ENCODE data around the gene ZNF516.

ZNF516 gene

DNA sequence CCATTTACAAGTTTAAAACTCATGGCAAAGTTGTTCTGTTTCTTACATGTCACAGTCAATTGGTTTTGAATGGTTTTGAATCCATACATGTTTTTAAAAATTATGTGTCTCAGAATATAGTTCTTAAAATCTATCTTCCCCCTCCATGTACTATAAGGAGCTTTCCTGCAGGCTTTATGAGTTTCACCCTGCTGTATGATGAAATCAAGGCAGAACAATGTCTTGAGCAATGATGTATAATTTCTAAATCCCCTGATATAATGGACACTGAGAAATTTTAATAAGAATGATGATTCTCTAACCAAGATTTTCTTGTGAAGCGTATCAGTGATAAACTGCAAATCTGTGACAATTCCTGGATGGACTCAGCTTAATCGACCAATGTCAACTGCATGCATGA is 10.6 kb upstream of the ZNF516 start:
- Histone ChIP-seq H3K36me3 (ENCODE audit: insufficient read depth, low read length) (no peaks in the 10 kb centered on the region), H3K4me3 (ENCODE audit: low read depth, low read length, poor library complexity, severe bottlenecking) (no peak overlapping the region), H3K4me1 (ENCODE audit: insufficient read depth, low read length, severe bottlenecking) (no peaks in the 10 kb centered on the region), H4K20me1 (ENCODE audit: insufficient read depth, low read length) (no peaks in the 10 kb centered on the region), H3K9ac (ENCODE audit: low read length) (no peak overlapping the region), H3K79me2 (ENCODE audit: insufficient read depth, low read length) (no peaks in the 10 kb centered on the region), H3K9me2 (ENCODE audit: low read depth, low read length) (no peaks in the 10 kb centered on the region), H3F3A (ENCODE audit: insufficient read depth, low read length) (no peaks in the 10 kb centered on the region), H3K9me3 (ENCODE audit: low read length) (no peaks in the 10 kb centered on the region), H2AFZ (ENCODE audit: low read length) (no peak overlapping the region), H3K27me3 (ENCODE audit: insufficient read depth, low read length) (no peaks in the 10 kb centered on the region), H3K27ac (ENCODE audit: low read depth, low read length, poor library complexity, severe bottlenecking) (no peak overlapping the region), H3K4me2 (ENCODE audit: low read length) (no peak overlapping the region)
- no peak for TF ChIP-seq CTCF (IDR thresholded peaks at IDR 0.05; ENCODE audit: low read length)
- no peak for TF ChIP-seq EZH2 (IDR thresholded peaks at IDR 0.05; ENCODE audit: borderline replicate concordance, low read length)

- Histone ChIP-seq H4K20me1 (ENCODE audit: insufficient read depth, low read length) (no peaks in the 10 kb centered on the region), H3K9ac (ENCODE audit: low read length) (no peak overlapping the region), H3K27ac (ENCODE audit: low read depth, low read length, poor library complexity, severe bottlenecking) (no peak overlapping the region), H3F3A (ENCODE audit: insufficient read depth, low read length) (no peaks in the 10 kb centered on the region), H3K9me3 (ENCODE audit: low read length) (no peaks in the 10 kb centered on the region), H3K27me3 (ENCODE audit: insufficient read depth, low read length) (no peaks in the 10 kb centered on the region), H3K79me2 (ENCODE audit: insufficient read depth, low read length) (no peaks in the 10 kb centered on the region), H3K4me1 (ENCODE audit: insufficient read depth, low read length, severe bottlenecking) (peaks cover 8% of the 10 kb centered on the region), H3K36me3 (ENCODE audit: insufficient read depth, low read length) (no peaks in the 10 kb centered on the region), H3K4me2 (ENCODE audit: low read length) (no peak overlapping the region), H3K9me2 (ENCODE audit: low read depth, low read length) (no peaks in the 10 kb centered on the region), H2AFZ (ENCODE audit: low read length) (no peak overlapping the region), H3K4me3 (ENCODE audit: low read depth, low read length, poor library complexity, severe bottlenecking) (no peak overlapping the region)
- TF ChIP-seq CTCF (IDR thresholded peaks at IDR 0.05; ENCODE audit: low read length) (no peak), EZH2 (IDR thresholded peaks at IDR 0.05; ENCODE audit: borderline replicate concordance, low read length) (no peak)
Observed at GRCh38 chr18:76504749-76505148, 9.7 kb upstream of the ZNF516 start.

GRCh38 chr18:76503649-76504386 is 8.8 kb upstream of the ZNF516 start:
- H3K4me2 ChIP-seq (ENCODE audit: low read length), result no peak overlapping the region

More at GRCh38 chr18:76503649-76504386, 8.8 kb upstream of the ZNF516 start:
- no peak for TF ChIP-seq CTCF (IDR thresholded peaks at IDR 0.05; ENCODE audit: low read length)
- no peak for TF ChIP-seq EZH2 (IDR thresholded peaks at IDR 0.05; ENCODE audit: borderline replicate concordance, low read length)
- Histone ChIP-seq H3K9me2 (ENCODE audit: low read depth, low read length) (no peaks in the 10 kb centered on the region), H3K9me3 (ENCODE audit: low read length) (no peaks in the 10 kb centered on the region), H3K4me3 (ENCODE audit: low read depth, low read length, poor library complexity, severe bottlenecking) (no peak overlapping the region), H3F3A (ENCODE audit: insufficient read depth, low read length) (no peaks in the 10 kb centered on the region), H2AFZ (ENCODE audit: low read length) (no peak overlapping the region), H3K9ac (ENCODE audit: low read length) (no peak overlapping the region), H3K27me3 (ENCODE audit: insufficient read depth, low read length) (no peaks in the 10 kb centered on the region), H3K79me2 (ENCODE audit: insufficient read depth, low read length) (no peaks in the 10 kb centered on the region), H4K20me1 (ENCODE audit: insufficient read depth, low read length) (no peaks in the 10 kb centered on the region), H3K4me1 (ENCODE audit: insufficient read depth, low read length, severe bottlenecking) (peaks cover 18% of the 10 kb centered on the region), H3K27ac (ENCODE audit: low read depth, low read length, poor library complexity, severe bottlenecking) (no peak overlapping the region), H3K36me3 (ENCODE audit: insufficient read depth, low read length) (no peaks in the 10 kb centered on the region)

Measured in OCI-LY1 (cell line).